ENCODE measurements around the gene HIPK2. TPM values are rescaled to one million over a fixed set of nuclear protein-coding genes. Genes with fewer than 3 reads are reported as not detected.

HIPK2 gene
- total and polyA plus RNA-seq, 10 of the 15 experiments (the other 5 are each of a cell fraction or from before 2014, with no cell fraction given), result 1.7 to 39.0 (median 9.4) TPM

DNA sequence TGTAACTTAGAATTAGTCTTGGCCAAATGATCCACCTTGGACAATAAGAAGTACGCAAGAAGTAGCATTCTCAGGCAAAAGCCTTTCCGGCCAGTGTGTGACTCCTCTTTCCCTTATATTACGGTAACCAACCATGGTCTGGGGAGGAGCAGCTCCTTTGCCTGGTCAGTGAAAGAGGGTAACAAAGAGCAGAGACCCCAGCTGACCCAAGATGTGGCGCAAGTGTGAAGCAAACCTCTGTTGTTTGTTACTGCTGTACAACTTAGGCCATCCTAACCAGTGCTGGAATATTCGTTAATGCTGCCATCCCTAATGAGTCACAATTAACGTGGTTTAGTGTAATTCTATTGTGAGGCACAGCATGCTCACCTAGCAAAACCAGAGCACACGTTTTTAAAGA, 44.0 kb downstream of the HIPK2 start:
- Histone ChIP-seq H4K20me1 (ENCODE audit: control insufficient read depth, insufficient read depth) (no peaks in the 10 kb centered on the region), H3K9me3 (replicated peaks; ENCODE audit: control insufficient read depth, insufficient read depth, low read length) (no peaks in the 10 kb centered on the region; the same call in 2 of the 3 replicates), H2AFZ (ENCODE audit: control insufficient read depth, low read depth, low read length) (no peak overlapping the region), H3K36me3 (ENCODE audit: control insufficient read depth in 2 of 2, insufficient read depth in 2 of 2, low read length in 1 of 2) (peaks cover 0 to 5% of the 10 kb centered on the region in 2 experiments; a peak in 2 of 4 replicates), H3K4me1 (ENCODE audit: control insufficient read depth, insufficient read depth, low read length) (peaks cover 8% of the 10 kb centered on the region), H3K4me3 (no peak overlapping the region), H3K9ac (ENCODE audit: control insufficient read depth, insufficient read depth, low read length) (no peak overlapping the region), H3K27ac (ENCODE audit: control insufficient read depth, insufficient read depth) (no peak overlapping the region), H3K79me2 (ENCODE audit: control insufficient read depth, insufficient read depth, low read length) (no peaks in the 10 kb centered on the region; the same call in none of the 2 replicates), H3K4me2 (ENCODE audit: control insufficient read depth, insufficient read depth) (no peak overlapping the region), H3K27me3 (replicated peaks in 1 of 2; ENCODE audit: control insufficient read depth in 2 of 2, insufficient read depth in 2 of 2, low read length in 1 of 2) (no peaks in the 10 kb centered on the region)
- no peak for ATAC-seq
- DNase-seq (ENCODE audit: low read depth, low spot score), result no peak
- BruUV-seq (replicated peaks), result no TSS peak
- ChIA-PET SMC1A (ENCODE audit: uncharacterized antibody, unreplicated experiment) (no interaction called here), CTCF (interaction anchor here (0.6 to 1.3 kb wide), 2 partner anchors 8 to 569 kb away, joined by 3 read pairs; no protein-coding TSS in a partner anchor), RAD21 (ENCODE audit: unreplicated experiment) (no interaction called here), POLR2A (interaction anchor here (0.5 to 0.6 kb wide), 2 partner anchors 12 to 39 kb away, joined by 3 read pairs; no protein-coding TSS in a partner anchor)
- FAIRE-seq, result no peak
- TF ChIP-seq IKZF1 (conservative IDR thresholded peaks at IDR 0.05) (no peak), MEF2B (IDR thresholded peaks at IDR 0.05; ENCODE audit: partially characterized antibody, poor library complexity, severe bottlenecking) (no peak), NRF1 (conservative IDR thresholded peaks at IDR 0.05; ENCODE audit: low read depth, low read length) (no peak), SIX5 (IDR thresholded peaks at IDR 0.05; ENCODE audit: low read depth, low read length, severe bottlenecking) (no peak), EP300 (IDR thresholded peaks at IDR 0.05; ENCODE audit: borderline replicate concordance in 1 of 2, control insufficient read depth in 1 of 2, low read depth in 2 of 2, low read length in 2 of 2) (no peak), POLR2A (IDR thresholded peaks at IDR 0.05; ENCODE audit: low read depth, low read length) (no peak), NFIC (IDR thresholded peaks at IDR 0.05; ENCODE audit: low read depth, low read length) (no peak), RAD21 (IDR thresholded peaks at IDR 0.05; ENCODE audit: insufficient read depth, low read depth, low read length) (no peak), BRCA1 (IDR thresholded peaks at IDR 0.05; ENCODE audit: low read depth, low read length) (no peak), CREM (IDR thresholded peaks at IDR 0.05; ENCODE audit: low read depth) (no peak)
- TF ChIP-seq, protein P1, sequence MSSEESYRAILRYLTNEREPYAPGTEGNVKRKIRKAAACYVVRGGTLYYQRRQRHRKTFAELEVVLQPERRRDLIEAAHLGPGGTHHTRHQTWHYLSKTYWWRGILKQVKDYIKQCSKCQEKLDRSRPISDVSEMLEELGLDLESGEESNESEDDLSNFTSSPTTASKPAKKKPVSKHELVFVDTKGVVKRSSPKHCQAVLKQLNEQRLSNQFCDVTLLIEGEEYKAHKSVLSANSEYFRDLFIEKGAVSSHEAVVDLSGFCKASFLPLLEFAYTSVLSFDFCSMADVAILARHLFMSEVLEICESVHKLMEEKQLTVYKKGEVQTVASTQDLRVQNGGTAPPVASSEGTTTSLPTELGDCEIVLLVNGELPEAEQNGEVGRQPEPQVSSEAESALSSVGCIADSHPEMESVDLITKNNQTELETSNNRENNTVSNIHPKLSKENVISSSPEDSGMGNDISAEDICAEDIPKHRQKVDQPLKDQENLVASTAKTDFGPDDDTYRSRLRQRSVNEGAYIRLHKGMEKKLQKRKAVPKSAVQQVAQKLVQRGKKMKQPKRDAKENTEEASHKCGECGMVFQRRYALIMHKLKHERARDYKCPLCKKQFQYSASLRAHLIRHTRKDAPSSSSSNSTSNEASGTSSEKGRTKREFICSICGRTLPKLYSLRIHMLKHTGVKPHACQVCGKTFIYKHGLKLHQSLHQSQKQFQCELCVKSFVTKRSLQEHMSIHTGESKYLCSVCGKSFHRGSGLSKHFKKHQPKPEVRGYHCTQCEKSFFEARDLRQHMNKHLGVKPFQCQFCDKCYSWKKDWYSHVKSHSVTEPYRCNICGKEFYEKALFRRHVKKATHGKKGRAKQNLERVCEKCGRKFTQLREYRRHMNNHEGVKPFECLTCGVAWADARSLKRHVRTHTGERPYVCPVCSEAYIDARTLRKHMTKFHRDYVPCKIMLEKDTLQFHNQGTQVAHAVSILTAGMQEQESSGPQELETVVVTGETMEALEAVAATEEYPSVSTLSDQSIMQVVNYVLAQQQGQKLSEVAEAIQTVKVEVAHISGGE (CRISPR knock-in tag; IDR thresholded peaks at IDR 0.05), result no peak
- TF ChIP-seq, protein P2, sequence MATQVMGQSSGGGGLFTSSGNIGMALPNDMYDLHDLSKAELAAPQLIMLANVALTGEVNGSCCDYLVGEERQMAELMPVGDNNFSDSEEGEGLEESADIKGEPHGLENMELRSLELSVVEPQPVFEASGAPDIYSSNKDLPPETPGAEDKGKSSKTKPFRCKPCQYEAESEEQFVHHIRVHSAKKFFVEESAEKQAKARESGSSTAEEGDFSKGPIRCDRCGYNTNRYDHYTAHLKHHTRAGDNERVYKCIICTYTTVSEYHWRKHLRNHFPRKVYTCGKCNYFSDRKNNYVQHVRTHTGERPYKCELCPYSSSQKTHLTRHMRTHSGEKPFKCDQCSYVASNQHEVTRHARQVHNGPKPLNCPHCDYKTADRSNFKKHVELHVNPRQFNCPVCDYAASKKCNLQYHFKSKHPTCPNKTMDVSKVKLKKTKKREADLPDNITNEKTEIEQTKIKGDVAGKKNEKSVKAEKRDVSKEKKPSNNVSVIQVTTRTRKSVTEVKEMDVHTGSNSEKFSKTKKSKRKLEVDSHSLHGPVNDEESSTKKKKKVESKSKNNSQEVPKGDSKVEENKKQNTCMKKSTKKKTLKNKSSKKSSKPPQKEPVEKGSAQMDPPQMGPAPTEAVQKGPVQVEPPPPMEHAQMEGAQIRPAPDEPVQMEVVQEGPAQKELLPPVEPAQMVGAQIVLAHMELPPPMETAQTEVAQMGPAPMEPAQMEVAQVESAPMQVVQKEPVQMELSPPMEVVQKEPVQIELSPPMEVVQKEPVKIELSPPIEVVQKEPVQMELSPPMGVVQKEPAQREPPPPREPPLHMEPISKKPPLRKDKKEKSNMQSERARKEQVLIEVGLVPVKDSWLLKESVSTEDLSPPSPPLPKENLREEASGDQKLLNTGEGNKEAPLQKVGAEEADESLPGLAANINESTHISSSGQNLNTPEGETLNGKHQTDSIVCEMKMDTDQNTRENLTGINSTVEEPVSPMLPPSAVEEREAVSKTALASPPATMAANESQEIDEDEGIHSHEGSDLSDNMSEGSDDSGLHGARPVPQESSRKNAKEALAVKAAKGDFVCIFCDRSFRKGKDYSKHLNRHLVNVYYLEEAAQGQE (IDR thresholded peaks at IDR 0.05; ENCODE audit: low read depth, low read length), result no peak
- in situ Hi-C loops (cut with MboI) (no loop called here), intact Hi-C loops (cut with micrococcal nuclease; ENCODE audit: unreplicated experiment) (loop anchor here (2.0 kb wide), 1 partner anchor 61 kb away; no protein-coding TSS in a partner anchor)
- 68% methylated on average over 7 of the region's 7 CpGs for WGBS (ENCODE audit: insufficient coverage, insufficient replicate concordance, low lambda C conversion rate, missing lambda C conversion rate)

Measured in GM12878 (cell line).